ENCODE results near the gene FSD1.

Gene FSD1

DNA sequence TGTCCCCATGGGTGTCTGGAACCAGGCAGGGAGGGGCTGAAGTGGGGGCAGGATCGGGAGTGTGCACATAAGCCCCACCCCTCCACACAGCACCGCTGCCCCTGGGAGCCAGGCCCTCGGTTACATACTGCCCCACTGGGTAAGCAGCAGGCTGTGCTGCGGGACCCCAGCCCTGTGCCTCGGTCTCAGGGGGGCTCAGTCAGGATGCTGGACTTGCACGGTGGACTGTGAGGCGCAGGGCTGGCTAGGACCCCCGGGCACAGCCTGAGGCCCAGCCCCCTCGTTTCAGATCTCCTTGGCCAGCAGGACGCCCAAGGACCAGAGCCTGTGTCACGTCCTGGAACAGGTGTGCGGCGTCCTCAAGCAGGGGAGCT, 55.2 kb downstream of the FSD1 start:
- Histone ChIP-seq H3F3A (ENCODE audit: low read depth) (no peaks in the 10 kb centered on the region), H3K9me2 (replicated peaks; ENCODE audit: low read depth, low read length) (no peaks in the 10 kb centered on the region), H4K20me1 (ENCODE audit: insufficient read depth, low read length, poor library complexity, severe bottlenecking) (no peaks in the 10 kb centered on the region), H3K36me3 (ENCODE audit: insufficient read depth, low read length) (peaks cover 53% of the 10 kb centered on the region; the same call in 1 of the 2 replicates), H3K4me1 (ENCODE audit: insufficient read depth, low read length, poor library complexity, severe bottlenecking) (no peaks in the 10 kb centered on the region), H3K9ac (ENCODE audit: low read depth, low read length, poor library complexity, severe bottlenecking) (no peak overlapping the region), H3K27me3 (ENCODE audit: insufficient read depth, low read length, poor library complexity, severe bottlenecking) (no peaks in the 10 kb centered on the region), H3K4me3 (ENCODE audit: low read length, poor library complexity, severe bottlenecking) (no peak overlapping the region), H2AFZ (ENCODE audit: low read length) (no peak overlapping the region), H3K79me2 (ENCODE audit: insufficient read depth, low read length) (no peaks in the 10 kb centered on the region), H3K9me3 (ENCODE audit: insufficient read depth, low read depth, low read length) (no peaks in the 10 kb centered on the region), H3K4me2 (ENCODE audit: low read depth, low read length, poor library complexity, severe bottlenecking) (no peak overlapping the region)
- TF ChIP-seq, protein P1, sequence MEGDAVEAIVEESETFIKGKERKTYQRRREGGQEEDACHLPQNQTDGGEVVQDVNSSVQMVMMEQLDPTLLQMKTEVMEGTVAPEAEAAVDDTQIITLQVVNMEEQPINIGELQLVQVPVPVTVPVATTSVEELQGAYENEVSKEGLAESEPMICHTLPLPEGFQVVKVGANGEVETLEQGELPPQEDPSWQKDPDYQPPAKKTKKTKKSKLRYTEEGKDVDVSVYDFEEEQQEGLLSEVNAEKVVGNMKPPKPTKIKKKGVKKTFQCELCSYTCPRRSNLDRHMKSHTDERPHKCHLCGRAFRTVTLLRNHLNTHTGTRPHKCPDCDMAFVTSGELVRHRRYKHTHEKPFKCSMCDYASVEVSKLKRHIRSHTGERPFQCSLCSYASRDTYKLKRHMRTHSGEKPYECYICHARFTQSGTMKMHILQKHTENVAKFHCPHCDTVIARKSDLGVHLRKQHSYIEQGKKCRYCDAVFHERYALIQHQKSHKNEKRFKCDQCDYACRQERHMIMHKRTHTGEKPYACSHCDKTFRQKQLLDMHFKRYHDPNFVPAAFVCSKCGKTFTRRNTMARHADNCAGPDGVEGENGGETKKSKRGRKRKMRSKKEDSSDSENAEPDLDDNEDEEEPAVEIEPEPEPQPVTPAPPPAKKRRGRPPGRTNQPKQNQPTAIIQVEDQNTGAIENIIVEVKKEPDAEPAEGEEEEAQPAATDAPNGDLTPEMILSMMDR (conservative IDR thresholded peaks at IDR 0.05; ENCODE audit: low read length): no peak
- no peak for TF ChIP-seq EZH2phosphoT487 (IDR thresholded peaks at IDR 0.05; ENCODE audit: borderline replicate concordance)

DNA sequence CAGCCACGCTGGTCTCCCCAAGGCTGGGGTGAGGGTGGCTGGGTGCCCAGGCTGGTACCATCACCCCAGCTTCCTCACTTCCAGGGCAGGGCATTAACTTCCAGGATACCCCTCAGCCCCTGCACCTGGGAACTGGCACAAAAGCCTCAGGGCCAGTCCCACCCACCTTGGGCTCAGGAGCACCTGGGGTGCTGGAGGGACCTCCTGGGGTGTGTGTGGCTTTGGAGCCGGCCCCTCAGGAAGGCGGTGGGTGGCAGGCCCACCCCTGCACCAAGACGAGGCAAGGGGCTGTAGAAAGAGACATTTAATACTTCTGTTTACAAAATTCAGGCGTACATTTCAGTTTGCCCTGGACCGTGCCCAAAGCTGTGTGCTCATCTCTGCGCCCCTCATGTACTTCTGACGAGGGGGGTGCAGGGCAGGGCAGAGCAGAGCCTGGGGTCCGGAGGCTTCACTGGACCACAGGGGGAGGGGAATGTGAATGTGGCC, 55.7 kb downstream of the FSD1 start:
- Histone ChIP-seq H3K9me2 (replicated peaks; ENCODE audit: low read depth, low read length) (no peaks in the 10 kb centered on the region), H3K4me3 (ENCODE audit: low read length, poor library complexity, severe bottlenecking) (no peak overlapping the region), H2AFZ (ENCODE audit: low read length) (no peak overlapping the region), H3K4me2 (ENCODE audit: low read depth, low read length, poor library complexity, severe bottlenecking) (no peak overlapping the region), H3K9ac (ENCODE audit: low read depth, low read length, poor library complexity, severe bottlenecking) (no peak overlapping the region), H3K9me3 (ENCODE audit: insufficient read depth, low read depth, low read length) (no peaks in the 10 kb centered on the region), H3K36me3 (ENCODE audit: insufficient read depth, low read length) (peaks cover 56% of the 10 kb centered on the region; the same call in 1 of the 2 replicates), H3F3A (ENCODE audit: low read depth) (no peaks in the 10 kb centered on the region), H3K27me3 (ENCODE audit: insufficient read depth, low read length, poor library complexity, severe bottlenecking) (no peaks in the 10 kb centered on the region), H4K20me1 (ENCODE audit: insufficient read depth, low read length, poor library complexity, severe bottlenecking) (no peaks in the 10 kb centered on the region), H3K4me1 (ENCODE audit: insufficient read depth, low read length, poor library complexity, severe bottlenecking) (no peaks in the 10 kb centered on the region), H3K79me2 (ENCODE audit: insufficient read depth, low read length) (no peaks in the 10 kb centered on the region)
- TF ChIP-seq, protein P1 (conservative IDR thresholded peaks at IDR 0.05; ENCODE audit: low read length): no peak
- no peak for TF ChIP-seq EZH2phosphoT487 (IDR thresholded peaks at IDR 0.05; ENCODE audit: borderline replicate concordance)

DNA sequence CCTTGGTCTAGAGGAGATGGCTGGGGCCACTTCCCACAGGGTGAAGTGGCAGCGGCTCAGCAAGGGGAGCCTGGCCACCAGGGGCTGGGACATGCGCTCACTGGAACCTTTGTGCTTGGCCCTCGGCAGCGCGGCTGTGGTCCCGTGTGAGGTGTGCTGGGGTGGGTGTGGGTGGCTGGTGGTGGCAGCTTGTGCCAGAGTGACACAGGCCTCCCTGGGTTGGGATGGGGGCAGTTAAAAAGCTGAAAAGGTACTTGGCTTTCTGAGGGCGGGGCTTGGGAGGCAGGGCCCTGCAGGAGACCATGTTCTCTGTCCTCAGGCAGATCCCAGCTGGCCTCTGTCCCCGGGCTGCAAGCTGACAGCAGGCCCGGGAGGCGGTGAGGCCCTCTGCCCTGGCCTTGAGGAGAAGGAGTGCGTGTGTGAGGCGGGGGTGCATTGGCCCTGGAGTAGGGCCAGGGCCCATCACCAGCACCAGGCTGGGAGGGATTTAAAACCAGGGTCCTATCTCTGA, 56.3 kb downstream of the FSD1 start:
- no peak overlapping the region for H3K9ac ChIP-seq (ENCODE audit: low read depth, low read length, poor library complexity, severe bottlenecking)
- H3K4me2 ChIP-seq (ENCODE audit: low read depth, low read length, poor library complexity, severe bottlenecking): no peak overlapping the region
- H3K79me2 ChIP-seq (ENCODE audit: insufficient read depth, low read length): no peaks in the 10 kb centered on the region
- H3K4me1 ChIP-seq (ENCODE audit: insufficient read depth, low read length, poor library complexity, severe bottlenecking): no peaks in the 10 kb centered on the region
- H3K4me3 ChIP-seq (ENCODE audit: low read length, poor library complexity, severe bottlenecking): no peak overlapping the region
- no peaks in the 10 kb centered on the region for H4K20me1 ChIP-seq (ENCODE audit: insufficient read depth, low read length, poor library complexity, severe bottlenecking)
- no peaks in the 10 kb centered on the region for H3K27me3 ChIP-seq (ENCODE audit: insufficient read depth, low read length, poor library complexity, severe bottlenecking)
- no peaks in the 10 kb centered on the region for H3K9me3 ChIP-seq (ENCODE audit: insufficient read depth, low read depth, low read length)
- peaks cover 62% of the 10 kb centered on the region; the same call in 1 of the 2 replicates for H3K36me3 ChIP-seq (ENCODE audit: insufficient read depth, low read length)
- H2AFZ ChIP-seq (ENCODE audit: low read length): no peak overlapping the region
- no peaks in the 10 kb centered on the region for H3F3A ChIP-seq (ENCODE audit: low read depth)
- TF ChIP-seq, protein P1 (conservative IDR thresholded peaks at IDR 0.05; ENCODE audit: low read length): no peak
- no peak for TF ChIP-seq EZH2phosphoT487 (IDR thresholded peaks at IDR 0.05; ENCODE audit: borderline replicate concordance)
- H3K9me2 ChIP-seq (replicated peaks; ENCODE audit: low read depth, low read length): no peaks in the 10 kb centered on the region
